NCI-H187 treated with DMSO at 0.1 percent for 48 hours (cell line): ENCODE measurements around the gene TTC27.

ENCODE experiments used
- DNase-seq: peaks from one replicate; lab custom pipeline; 2025; lab: John Stamatoyannopoulos, UW

TTC27 gene

DNA sequence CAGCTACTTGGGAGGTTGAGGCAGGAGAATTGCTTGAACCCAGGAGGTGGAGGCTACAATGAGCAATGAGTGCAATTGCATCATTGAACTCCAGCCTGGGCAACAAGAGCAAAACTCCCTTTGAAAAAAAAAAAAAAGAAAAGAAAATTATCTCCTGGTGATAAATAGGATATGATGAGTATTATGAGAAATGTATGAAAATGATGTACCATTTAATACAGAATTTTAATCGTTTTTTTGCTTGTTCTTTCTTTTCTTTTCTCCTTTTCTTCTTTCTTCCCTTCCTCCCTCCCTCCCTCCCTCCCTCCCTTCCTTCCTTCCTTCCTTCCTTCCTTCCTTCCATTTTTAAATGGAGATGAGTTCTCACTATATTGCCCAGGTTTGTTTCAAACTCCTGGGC is 40.4 kb downstream of the TTC27 start:
- no peak for DNase-seq

DNA sequence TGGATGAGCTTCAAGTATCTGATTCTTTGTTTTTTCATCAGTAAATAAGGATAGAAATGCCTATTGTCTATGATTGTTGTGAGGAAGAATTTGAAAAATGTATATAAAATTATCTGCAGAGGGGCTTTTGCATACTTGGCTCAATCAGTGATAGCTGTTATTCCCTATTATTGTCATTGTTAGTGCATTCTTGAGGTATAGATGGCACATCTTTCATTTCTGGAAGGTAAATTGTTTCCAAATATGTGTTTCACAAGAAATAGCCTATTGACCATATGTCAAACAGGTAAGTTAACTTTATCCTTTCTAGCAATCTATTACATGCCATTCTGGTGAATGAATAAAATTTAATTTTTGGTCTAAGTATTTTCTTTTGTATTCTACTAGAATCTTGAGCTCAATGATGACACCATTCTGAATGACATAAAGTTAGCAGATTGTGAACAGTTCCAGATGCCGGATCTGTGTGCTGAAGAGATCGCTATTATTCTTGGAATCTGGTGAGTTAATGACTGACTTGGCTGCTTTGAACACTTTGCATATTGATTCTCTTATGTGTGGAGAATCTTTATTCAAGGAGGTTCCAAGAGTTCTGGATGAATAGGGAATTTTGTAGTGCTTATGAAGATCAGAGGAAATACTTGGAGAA is 44.2 kb downstream of the TTC27 start:
- DNase-seq, result no peak

DNA sequence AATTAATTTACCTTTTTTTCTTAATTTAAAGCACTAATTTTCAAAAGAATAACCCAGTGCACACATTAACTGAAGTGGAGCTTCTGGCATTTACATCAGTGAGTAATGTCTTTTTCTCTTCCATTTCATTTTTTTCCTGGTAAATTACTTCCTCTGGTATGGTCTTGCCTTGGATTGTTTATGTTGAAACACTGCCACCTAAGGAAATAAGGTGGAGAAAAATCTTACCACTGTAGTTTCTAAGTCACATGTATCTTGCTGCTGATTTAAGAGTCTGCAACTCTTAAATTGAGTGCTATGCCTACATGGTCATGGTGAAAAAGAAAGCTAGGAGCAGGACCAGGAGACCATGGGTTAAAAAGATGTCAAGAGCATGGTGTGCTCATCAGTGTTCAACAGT is 51.0 kb downstream of the TTC27 start:
- no peak for DNase-seq

DNA sequence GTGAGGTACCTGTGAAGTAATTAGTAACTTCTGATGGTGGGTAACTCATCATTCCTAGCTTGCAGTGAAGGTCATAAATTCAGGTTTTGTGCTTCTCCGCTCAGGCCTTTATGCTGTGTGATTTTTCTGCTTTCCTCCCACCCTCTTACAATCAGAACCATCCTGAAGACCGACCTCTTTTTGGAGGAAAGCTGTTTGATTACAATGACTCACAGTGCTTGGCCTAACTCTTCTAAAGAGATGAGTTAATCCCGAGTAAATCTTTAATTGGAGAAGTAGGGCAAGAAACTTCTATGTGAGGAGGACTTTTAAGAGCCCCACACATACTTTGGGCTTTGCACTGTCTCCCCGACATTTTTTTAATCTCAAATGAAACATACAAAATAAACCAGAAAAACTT is 53.1 kb downstream of the TTC27 start:
- no peak for DNase-seq

DNA sequence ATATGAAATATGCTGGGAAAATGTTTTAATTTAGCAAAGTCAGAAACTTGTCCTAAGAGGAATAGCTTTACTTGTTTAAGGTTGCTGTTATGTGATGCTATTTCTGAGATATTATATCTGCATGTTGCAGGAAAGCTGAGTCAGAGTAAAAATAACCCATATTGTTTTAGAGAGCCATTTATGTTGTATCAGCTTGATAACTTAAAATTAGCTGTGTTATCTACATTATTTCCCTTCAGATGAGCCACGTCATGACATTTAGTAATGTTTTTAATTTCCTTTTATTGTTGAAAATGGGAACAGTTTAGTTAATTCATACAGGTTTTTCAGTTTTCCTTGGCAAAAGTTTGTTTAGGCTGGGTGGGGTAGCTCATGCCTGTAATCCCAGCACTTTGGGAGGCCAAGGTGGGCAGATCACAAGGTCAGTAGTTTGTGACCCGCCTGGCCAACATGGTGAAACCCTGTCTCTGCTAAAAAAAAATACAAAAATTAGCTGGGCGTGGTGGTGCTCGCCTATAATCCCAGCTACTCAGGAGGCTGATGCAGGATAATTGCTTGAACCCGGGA is 55.8 kb downstream of the TTC27 start:
- DNase-seq, result no peak

DNA sequence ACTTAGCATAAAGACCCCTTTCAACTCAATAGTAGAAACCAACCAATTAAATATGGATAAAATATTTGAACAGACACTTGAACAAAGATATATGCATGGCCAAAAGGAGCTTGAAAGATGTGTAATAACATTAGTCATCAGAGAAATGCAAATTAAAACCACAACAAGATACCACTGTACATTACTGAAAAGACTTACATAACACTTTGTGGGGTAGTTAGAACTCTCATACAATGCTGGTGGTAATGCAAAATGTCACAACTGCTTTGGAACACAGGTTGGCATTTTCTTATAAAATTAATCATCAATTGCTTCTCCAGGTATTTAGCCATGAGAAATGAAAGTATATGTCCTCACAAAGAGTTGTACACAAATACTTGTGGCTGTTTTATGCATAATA is 60.7 kb downstream of the TTC27 start:
- no peak for DNase-seq

DNA sequence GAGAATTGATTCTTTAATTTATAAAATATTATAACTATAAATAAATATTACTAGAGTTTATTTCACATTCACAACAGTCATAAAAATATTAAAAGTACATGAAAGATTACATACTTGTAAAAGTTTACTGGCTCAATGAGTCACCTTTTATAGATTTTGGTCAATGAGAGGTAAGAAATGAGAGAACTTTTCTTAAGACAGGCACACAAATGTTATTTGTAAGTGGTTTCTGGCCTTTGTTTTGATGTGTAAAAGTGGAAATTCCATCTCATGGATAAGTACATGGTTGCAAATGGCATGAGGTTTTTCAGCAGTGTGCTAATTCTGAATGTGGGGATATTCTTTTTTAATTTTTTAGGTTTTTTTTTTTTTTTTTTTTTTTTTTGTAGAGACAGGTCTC is 63.8 kb downstream of the TTC27 start:
- DNase-seq, result no peak

DNA sequence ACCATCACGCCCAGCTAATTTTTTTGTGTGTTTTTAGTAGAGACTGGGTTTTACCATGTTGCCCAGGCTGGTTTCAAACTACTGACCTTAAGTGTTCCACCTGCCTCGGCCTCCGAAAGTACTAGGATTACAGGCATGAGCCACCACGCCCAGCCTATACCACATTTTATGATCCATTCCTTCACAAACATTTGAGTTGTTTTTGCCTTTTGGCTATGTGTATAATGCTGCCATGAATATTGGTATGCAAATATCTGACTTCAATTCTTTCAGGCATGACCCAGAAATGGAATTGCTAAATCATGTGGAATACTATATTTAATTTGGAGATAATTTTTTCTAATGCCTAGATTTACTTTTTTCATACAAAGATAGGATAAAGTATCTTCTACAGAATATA is 68.6 kb downstream of the TTC27 start:
- no peak for DNase-seq

DNA sequence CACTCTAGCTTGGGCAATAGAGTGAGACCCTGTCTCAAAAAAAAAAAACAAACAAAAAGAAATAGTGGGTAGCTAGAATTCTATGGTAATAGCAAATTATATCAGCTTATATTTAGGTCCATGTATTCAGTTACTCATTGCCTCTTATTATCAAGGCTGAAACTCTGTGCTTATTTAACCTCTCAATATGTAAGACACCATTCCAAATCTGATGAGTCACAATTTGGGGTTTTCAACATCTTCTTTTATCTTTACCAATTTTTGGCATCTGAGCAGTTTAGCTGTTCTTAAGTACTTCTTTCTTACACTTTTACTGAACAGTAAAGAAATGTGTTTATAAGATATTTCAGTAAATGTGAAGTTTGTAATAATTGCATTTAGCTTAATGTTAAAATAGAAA is 69.3 kb downstream of the TTC27 start:
- no peak for DNase-seq

DNA sequence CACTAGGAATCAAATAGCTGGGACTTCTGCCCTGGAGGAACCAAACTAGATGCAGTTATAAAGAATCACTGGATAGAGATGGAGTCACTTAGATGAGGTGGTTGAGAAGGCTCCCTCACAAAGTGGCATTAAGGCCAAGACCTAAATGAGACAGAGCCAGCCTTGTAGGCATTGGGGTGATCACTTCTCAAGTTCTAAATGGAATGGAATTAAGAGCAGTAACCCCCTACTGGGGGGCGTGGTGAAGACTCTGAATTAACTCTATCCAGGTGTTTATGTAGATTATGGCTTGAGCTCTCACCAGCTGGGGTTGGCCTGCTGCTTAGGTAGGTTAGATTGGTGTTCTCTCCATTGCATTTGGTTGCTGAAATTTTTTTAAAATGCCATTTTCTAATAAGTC is 71.3 kb downstream of the TTC27 start:
- DNase-seq, result no peak

DNA sequence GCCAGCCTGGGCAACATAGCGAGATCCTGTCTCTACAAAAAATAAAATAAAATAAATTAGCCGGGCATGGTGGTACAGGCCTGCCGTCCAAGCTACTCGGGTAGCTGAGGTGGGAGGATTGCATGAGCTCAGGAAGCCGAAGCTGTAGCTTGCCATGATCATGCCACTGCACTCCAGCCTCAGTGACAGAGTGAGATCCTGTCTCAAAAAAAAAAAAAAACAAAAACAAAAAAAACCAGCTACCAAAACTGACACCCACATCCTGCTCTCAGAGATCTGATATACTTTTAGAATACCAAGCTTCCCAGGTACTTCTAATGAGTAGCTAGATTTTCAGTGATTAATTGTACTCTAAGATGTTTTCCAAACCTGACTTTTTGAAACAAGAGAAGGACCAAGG is 74.0 kb downstream of the TTC27 start:
- DNase-seq, result no peak

DNA sequence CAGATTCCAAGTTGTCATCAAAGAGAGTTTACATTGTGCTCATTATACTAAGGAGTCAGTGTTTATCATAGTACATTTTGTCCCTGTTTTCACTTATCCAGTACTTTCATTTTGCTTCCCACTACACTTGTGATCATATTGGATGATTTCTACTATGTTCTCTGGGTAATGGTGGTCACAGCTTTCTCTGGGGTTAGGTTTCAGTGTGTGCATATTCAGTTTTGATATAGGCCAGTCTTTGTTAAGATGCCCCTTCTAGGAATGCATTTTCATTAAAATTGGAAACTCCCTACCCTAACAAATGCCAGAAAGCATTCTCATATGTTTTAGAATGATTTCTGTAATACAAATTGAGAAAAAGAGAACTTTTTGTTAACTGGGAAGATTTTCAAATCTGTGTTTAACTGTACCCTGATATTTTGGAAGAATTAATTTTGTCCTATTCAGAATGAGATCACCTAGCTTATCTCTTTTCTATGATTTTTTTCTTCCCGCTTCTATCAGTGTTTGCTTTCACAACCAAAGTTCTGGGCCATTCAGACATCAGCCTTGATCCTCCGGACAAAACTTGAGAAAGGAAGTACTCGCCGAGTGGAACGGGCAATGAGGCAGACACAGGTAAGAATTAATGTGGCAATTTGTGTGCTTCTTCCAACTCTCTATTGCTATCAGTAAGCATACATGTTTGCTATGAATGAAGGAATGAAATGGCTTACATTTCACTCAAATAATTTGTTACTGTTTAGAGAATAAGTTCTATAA is 74.6 kb downstream of the TTC27 start:
- no peak for DNase-seq

DNA sequence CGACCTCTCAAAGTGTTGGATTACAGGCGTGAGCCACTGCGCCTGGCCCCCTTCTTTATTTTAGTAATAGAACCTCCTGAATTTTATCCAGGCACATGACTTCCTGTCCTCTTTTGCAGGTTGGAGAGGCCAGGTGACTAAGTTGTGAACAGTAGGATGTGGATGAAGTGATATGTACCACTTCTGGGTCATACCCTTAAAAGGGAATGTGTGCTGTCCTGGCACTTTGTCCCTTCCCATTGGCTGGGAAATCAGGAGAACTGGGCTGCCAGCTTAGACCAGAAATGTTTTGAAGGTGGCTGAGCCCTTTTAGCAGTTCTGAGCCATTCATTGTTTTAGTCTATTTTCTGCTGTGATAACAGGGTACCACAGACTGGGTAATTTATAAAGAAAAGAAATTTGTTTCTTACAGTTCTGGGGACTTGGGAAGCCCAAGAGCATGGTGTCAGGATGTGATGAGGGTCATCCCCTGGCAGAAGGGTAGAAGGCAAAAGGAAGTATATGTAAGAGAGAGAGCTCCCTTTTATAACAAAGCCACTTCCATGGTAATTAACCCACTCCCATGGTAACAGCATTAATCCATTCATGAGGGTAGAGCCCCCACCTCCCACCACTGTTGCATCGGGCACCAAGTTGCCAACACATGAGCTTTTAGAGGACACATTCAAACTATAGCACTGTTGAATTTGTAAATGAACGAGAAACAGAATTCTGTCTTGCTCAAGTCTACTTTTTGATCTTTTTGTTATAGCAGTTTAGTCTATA is 79.1 kb downstream of the TTC27 start:
- DNase-seq, result no peak

DNA sequence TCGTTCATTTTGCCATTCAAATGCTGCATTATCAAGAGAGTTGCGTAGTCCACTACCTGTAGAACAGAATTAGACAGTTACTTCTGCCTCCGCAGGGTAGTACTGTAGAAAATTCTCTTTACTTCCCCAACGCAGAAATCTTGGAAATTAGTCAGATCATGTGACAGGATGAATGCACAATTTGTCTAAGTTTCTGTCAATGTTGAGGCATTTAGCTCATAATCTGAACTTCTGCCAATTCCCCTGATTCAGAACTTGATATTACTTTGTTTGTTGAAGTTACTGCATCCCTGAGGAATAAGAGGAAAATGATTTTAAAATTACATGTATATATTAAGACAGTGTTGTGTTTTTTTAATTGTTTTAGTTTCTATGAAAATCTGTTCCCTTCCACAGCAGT is 83.4 kb downstream of the TTC27 start:
- DNase-seq, result no peak

DNA sequence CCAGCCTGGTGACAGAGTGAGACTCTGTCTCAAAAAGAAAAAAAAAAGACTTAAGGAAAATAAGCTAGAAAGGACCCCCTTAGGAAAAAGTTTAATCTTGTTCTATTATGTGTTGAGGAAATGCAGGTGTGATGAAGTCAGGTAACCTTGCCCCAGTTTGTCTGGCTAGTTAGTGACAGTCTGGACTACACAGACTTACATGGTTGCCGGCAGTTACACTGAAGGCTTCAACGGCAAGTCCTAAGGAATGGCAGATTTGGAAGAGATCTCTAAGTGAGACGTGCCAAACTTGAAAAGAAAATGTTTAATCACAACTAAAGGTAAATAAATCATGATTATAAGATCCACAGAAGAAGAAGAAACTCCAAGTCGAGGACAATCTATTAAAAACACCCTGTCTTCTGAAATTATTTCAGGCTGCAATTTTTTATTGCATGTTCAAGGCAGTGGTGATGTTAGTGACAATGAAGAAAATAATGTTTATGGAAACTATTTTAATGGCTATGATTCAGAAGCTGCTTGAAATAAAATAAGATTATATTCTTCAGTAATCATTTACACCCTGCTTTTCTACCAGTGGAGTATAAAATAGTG is 84.2 kb downstream of the TTC27 start:
- no peak for DNase-seq

DNA sequence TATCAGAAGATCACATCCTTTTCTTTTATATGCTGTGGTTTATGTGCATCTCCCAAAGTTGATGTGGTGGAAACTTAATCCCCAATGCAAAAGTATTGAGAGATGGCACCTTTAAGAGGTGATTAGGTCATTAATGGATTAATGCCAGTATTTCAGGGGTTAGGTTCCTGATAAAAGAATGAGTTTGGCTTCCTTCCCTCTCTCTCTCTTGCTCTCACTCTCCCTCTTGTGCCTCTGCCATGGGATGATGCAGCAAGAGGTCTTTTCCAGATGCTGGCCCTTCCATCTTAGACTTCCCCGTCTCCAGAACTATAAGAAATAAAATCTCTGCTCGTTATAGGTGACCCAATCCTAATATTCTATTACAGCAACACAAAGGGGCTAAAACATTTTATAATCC is 85.0 kb downstream of the TTC27 start:
- DNase-seq, result no peak

DNA sequence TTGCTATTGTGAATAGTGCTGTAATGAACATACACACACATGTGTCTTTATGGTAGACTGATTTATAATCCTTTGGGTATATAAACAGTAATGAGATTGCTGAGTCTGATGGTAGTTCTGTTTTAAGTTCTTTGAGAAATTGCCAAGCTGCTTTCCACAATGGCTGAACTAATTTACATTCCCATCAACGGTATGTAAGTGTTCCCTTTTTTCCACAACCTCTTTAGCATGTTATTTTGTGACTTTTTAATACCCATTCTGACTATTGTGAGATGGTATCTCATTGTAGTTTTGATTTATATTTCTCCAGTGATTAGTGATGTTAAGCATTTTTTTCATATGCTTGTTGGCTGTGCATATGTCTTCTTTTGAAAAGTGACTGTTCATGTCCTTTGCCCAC is 86.7 kb downstream of the TTC27 start:
- no peak for DNase-seq

DNA sequence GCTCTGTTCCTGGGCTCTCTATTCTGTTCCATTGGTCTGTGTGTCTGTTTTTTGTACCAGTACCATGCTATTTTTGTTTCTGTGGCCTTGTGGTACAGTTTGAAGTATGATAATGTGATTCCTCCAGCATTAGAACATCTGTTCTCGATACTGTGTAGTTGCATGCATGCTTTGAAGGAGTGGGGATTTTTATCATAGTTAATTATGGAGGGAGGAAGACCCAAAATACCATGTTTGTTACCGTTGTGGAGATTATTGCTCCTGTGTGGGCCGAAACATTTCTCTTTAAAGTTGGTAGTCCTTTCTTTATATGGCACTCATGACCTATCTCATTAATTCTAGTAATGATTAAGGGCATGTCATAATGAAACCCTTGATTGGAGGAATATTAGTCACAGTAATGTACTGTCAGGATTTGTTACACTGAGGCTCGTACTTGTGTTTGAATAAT is 87.6 kb downstream of the TTC27 start:
- no peak for DNase-seq

DNA sequence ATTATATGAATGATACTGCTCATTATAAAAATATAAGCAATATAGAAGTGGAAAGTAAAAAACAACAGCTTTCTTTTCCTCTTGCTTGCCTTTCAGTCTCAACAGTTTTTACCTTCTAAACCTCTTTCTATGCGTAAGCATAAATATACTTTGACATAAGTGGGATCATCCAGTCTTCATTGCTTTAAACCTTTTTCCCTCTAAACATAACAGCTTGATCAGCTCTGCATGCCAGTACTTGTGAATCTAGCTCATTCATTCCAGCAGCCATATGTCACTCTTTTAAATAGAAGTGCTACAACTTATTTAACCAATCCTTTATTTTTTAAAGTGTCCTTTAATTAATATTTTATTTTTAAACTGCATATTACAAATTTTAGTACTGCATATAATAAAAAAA is 88.1 kb downstream of the TTC27 start:
- DNase-seq, result no peak

DNA sequence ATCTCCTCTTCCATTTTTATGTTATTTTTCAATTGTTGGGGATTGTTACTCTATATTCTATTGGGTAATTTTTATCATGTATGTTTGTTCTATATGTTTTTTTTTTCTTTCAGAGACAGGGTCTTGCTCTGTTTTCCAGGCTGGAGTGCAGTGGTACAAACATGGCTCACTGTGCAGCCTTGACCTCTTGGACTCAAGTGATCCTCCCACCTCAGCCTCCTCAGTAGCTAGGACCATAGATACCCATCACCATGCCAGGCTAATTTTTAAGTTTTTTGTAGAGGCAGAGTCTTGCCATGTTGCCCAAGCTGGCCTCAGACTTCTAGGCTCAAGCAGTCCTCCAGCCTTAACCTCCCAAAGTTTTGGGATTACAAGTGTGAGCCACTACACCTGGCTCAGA is 88.7 kb downstream of the TTC27 start:
- no peak for DNase-seq

DNA sequence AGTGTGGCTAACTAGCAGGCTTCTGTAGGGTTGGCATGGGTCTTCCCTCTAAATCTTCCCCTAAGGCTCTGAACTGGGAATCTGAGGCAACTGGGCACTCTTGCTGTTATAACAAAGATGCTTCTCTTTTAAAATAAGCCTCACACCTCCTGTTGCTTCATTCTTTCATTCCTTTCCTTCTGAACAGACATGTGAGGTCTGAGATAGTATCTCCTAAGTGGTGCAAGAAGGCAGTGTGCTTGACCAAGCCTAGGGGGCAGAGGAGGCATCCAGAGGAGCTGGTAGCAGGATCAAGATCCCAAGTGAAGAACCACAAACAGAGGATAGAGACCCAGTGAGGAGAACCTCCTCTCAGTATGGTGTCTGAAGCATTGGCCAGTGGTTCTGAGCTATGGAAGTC is 90.9 kb downstream of the TTC27 start:
- DNase-seq, result no peak

DNA sequence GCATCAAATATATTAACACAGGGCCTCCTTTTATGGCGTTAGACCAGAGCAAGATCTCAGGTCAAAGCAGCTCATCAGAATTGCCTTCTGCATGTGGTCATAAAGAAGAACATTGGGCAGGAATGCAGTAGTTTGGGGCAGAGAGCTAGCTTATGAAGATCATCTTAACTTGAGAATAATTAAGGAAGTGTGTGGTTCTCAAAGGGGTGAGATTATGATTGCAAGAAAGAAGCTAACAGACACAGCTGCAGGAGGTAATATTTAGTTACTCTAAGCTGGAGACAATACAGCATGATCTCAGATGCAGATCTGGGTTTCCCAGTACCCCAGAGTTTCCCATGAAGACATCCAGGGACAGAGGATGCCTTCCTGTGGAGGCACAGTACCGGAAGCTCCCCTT is 91.6 kb downstream of the TTC27 start:
- DNase-seq, result no peak
